GM12864 (cell line): Measurements from ENCODE around the gene CSTA.

Source experiments
- DNase-seq: peaks from one replicate; pipeline ENCODE4 v3.0.0-alpha.2; 2011; ENCODE audit warnings: low read depth
- H3K4me3 ChIP-seq: 2 replicates; pipeline ENCODE4 v1.5.1; 2011; ENCODE audit warnings: mild to moderate bottlenecking, low read depth, low read length, control low read depth
- CTCF ChIP-seq: IDR thresholded peaks from 2 replicates; pipeline ENCODE4 v1.5.1; 2011; ENCODE audit warnings: low read depth, mild to moderate bottlenecking, moderate library complexity, low read length, control low read depth, inconsistent platforms; ENCODE audit errors: missing control alignments

Gene CSTA

DNA sequence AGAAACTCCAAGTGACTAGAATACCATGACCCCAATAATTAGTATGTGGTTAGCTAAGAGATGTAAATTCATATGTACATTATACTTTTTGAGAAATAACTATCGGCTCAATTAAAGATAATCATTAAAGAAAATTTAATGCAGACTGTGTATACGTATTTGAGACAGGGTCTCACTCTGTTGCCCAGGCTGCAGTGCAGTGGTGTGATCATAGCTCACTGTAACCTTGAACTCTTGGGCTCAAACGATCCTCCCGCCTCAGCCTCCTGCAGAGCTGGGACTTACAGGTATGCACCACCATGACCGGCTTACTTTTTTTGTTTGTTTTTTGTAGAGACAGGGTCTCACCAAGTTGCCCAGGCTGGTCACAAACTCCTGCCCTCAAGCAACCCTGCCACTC lies 8.7 kb upstream of the CSTA start:
- no peak overlapping the region for H3K4me3 ChIP-seq
- no peak for DNase-seq
- TF ChIP-seq CTCF = no peak

- H3K4me3 ChIP-seq = no peak overlapping the region
- no peak for DNase-seq
- no peak for TF ChIP-seq CTCF
Observed at GRCh38 chr3:122318620-122319019, 6.4 kb upstream of the CSTA start.

GRCh38 chr3:122322095-122323075 lies 2.7 kb upstream of the CSTA start:
- TF ChIP-seq CTCF = no peak
- no peak overlapping the region for H3K4me3 ChIP-seq
- DNase-seq = no peak

DNA sequence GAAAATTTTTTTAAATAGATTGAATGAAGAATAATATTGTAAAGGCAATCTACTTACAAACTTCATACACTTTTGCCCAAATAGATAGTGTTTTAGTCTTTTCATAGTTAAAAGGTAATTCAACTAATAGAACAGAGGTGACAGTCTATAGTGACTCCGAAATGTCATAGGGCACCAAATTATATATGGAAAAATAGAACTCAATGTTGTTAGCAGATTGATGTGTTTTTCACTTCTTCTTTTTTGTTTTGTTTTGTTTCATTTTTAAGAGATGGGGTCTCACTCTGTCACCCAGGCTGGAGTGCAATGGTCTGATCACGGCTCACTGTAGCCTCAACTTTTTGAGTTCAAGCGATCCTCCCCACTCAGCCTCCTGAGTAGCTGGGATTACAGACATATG lies 721 bp downstream of the CSTA start:
- no peak overlapping the region for H3K4me3 ChIP-seq
- TF ChIP-seq CTCF = no peak
- DNase-seq = no peak

- no peak for TF ChIP-seq CTCF
- no peak for DNase-seq
- no peak overlapping the region for H3K4me3 ChIP-seq
Observed at GRCh38 chr3:122331886-122332285, 6.8 kb downstream of the CSTA start.

DNA sequence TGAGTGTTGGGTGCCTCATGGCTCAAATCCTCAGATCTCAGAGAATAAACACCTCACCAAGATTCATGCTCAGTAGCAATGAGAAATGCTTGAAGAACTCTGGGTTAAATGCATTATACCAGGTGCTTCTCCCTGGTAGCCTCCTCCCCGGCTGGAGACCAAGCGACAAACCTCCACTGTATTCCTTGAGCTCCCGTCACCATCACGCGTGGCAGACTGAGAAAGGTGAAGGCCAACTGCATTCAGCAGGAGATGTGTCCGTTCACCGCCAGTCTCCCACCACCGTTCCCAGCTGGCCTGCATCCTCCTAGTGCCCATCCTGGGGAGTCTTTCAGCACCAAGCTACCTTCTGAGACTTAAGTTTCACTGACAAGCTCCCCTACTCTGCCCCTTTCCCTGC lies 7.5 kb downstream of the CSTA start:
- no peak for DNase-seq
- TF ChIP-seq CTCF = no peak
- H3K4me3 ChIP-seq = no peak overlapping the region

GRCh38 chr3:122342803-122343202 lies 17.8 kb downstream of the CSTA start:
- TF ChIP-seq CTCF = no peak
- no peak for DNase-seq
- no peak overlapping the region for H3K4me3 ChIP-seq
